Measurements from ENCODE around the gene TMEM38A.

DNA sequence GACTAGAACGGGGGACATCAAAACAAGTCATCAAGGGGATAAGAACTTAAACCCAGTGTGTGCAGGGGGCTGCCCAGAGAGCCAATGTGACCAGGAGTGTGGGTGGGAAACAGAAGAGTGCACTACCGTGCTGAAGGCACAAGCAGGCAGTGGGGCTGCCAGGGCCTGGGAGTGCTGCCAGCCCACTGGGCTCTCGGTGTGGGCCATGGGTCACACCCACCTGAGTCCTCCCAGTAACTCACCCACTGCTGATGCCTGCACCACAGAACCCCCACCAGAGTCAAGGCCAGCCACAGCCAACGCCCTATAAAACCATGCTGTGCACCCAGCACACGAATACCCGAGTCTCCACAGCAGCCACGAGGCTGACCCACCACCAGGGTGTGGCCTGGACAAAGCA is 41.5 kb upstream of the TMEM38A start:
- TF ChIP-seq, protein P1, sequence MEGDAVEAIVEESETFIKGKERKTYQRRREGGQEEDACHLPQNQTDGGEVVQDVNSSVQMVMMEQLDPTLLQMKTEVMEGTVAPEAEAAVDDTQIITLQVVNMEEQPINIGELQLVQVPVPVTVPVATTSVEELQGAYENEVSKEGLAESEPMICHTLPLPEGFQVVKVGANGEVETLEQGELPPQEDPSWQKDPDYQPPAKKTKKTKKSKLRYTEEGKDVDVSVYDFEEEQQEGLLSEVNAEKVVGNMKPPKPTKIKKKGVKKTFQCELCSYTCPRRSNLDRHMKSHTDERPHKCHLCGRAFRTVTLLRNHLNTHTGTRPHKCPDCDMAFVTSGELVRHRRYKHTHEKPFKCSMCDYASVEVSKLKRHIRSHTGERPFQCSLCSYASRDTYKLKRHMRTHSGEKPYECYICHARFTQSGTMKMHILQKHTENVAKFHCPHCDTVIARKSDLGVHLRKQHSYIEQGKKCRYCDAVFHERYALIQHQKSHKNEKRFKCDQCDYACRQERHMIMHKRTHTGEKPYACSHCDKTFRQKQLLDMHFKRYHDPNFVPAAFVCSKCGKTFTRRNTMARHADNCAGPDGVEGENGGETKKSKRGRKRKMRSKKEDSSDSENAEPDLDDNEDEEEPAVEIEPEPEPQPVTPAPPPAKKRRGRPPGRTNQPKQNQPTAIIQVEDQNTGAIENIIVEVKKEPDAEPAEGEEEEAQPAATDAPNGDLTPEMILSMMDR (IDR thresholded peaks at IDR 0.05; ENCODE audit: poor library complexity, severe bottlenecking), result no peak
- TF ChIP-seq TAF1 (IDR thresholded peaks at IDR 0.05; ENCODE audit: low read depth) (no peak), POLR2AphosphoS5 (IDR thresholded peaks at IDR 0.05) (no peak), SMC3 (conservative IDR thresholded peaks at IDR 0.05; ENCODE audit: poor library complexity) (no peak), RAD21 (conservative IDR thresholded peaks at IDR 0.05) (no peak), EZH2 (IDR thresholded peaks at IDR 0.05; ENCODE audit: borderline replicate concordance, insufficient read depth, low read length, poor library complexity, severe bottlenecking) (no peak), REST (IDR thresholded peaks at IDR 0.05; ENCODE audit: borderline replicate concordance) (no peak)

Measured in neural cell (in vitro differentiated cells).